GM08714 (cell line): ENCODE results near the gene DGCR2.
"Not testable (repeated sequence)": the region's sequence is repeated elsewhere in the genome, so short reads cannot be mapped to it uniquely, and the experiment has no call there.

ENCODE experiments used
- H3K4me3 ChIP-seq: fragments of 200-500 bp; sonication (Bioruptor generic); 2 replicates; pipeline ENCODE4 v1.5.1; 2014; ENCODE audit warnings: mild to moderate bottlenecking, low read length, inconsistent platforms
- ZNF274 ChIP-seq: IDR thresholded peaks from 2 replicates; pipeline ENCODE4 v1.6.1; 2012; ENCODE audit warnings: mild to moderate bottlenecking, low read depth, low read length

Gene DGCR2

DNA sequence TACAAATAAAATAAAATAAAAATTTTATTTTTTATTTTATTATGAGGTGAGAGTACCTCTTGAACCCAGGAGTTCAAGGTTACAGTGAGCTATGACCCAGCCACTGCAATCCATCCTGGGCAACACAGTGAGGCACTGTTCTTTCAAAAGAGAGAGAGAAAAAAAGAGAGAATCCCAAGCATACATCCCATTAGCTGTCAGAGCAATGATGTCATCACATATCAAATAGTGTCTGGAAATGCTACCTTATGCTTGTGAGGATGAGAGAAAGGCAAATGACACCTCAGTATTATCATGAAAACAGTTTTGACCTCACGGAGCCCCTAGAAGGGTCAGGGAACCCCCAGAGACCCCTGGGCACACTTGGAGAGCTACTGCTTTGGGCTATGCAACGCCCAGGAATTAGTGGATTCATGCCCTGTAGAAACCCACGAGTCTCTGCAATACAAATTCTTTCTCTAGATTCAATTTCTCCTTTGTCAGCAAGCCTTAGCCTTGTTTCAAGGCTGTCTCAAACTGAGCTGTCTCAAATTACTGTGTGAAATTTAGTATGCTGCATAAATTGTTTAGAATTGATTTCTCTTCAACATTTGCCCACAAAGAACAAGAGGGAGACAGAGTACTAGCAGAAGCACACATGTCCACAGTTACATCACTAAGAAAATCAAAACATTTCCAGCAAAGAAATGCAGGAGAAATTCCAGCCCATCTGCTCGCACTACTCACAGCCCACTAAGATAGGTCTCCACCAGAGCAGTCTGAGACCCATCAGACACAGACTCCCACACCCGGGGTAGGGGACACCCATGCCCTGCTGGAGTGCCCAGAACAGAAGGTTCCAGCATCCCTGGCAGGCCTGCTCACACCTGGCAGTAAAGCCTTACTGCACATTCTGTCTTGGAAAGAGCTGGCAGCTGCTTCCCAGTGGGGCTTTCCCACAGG lies 18.1 kb downstream of the DGCR2 start:
- no peak overlapping the region for H3K4me3 ChIP-seq
- no peak for TF ChIP-seq ZNF274

DNA sequence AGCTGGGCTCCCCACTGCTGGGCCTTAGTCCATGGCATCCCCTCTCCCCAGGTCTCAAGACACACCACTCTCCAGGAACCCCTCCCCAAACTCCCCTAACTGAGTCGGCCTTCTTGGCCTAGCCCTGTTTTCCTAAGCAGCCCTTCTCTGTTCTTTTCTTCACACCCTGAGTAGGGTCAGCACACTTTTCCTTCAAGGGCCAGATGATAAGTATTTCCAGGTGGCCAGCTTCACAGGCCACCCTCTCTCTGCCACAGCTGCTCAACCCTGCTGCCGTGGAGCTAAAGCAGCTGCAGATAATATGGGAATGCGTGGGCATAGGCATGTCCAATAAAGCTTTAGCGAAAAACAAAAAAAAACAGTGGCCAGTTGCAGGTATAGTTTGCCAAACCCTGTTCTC lies 24.1 kb downstream of the DGCR2 start:
- H3K4me3 ChIP-seq: no peak overlapping the region
- no peak for TF ChIP-seq ZNF274

DNA sequence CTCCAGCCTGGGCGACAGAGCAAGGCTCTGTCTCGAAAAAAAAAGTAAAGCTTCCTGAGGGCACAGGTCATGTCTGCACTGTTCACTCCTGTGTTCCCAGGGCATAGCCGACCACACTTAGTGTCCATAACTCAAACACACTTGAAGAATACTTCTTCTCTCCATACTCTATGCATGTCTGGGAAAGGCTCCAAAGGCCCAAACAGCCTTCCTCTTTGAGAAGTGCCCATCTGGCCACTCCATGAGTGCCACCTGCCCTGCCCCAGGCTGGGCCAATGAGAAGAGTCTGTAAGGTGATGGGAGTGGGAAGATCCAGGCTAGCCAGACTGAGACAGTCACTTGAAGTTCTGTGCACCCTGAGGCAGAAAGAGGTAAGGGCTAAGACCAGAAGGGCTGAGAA lies 24.7 kb downstream of the DGCR2 start:
- no peak for TF ChIP-seq ZNF274
- no peak overlapping the region for H3K4me3 ChIP-seq

DNA sequence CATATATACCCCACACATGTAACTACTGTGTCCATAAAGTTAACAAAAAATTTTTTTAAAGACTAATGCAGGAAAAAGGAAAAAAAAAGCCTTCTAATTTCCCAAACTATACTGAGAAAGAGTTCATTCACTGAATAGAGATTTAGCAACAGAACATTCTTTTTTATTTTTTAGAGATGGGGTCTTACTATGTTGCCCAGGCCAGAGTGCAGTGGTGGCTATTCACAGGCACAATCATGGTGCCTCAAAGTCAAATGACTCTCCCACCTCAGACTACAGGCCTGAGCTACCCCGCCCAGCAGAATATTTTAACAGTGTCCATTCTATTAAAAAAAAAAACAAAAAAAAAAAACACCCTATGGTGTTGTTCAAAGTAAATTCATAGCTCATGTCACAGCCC lies 25.7 kb downstream of the DGCR2 start:
- TF ChIP-seq ZNF274: no peak
- no peak overlapping the region for H3K4me3 ChIP-seq

DNA sequence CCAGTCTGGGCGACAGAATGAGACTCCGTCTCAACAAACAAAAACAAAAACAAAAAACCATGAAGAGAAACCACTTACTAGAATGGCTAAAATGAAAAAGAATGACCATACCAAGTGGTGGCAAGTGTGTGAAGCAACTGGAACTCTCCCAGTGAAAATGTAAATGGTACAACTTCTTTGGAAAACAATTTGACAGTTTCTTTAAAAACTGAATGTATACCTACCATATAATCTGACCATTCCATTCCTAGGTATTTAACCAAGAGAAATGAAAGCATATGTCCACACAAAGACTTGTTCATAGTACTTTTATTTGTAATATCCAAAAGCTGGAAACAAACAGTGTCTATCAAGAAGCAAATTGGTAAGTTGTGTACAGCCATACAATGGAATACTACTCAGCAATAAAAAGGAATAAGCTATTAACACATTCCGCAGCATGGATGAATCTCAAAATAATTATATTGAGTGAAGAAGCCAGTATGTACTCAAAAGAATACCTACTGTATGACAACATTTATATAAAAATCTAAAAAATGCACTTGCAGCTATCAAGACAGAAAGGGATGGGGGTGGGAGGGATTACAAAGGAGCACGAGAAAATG lies 27.7 kb downstream of the DGCR2 start:
- no peak for TF ChIP-seq ZNF274
- H3K4me3 ChIP-seq: no peak overlapping the region

DNA sequence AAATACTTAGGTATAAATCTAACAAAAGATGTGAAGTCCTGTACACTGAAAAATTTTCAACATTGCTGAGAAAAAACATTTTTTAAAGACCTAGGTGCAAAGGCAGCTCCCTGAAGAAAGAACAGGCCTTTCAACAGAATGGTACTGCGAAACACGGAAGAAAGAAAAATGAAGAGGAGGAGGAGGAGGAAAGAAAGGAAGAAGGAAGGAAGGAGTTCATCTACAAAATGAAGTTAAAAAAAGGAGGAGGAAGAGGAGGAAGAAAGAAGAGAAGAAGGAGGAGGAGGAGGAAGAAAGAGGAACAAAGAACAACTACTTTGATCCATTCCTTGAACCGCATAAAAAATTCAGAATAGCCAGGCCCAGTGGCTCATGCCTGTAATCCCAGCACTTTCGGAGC lies 29.5 kb downstream of the DGCR2 start:
- TF ChIP-seq ZNF274: no peak
- no peak overlapping the region for H3K4me3 ChIP-seq

DNA sequence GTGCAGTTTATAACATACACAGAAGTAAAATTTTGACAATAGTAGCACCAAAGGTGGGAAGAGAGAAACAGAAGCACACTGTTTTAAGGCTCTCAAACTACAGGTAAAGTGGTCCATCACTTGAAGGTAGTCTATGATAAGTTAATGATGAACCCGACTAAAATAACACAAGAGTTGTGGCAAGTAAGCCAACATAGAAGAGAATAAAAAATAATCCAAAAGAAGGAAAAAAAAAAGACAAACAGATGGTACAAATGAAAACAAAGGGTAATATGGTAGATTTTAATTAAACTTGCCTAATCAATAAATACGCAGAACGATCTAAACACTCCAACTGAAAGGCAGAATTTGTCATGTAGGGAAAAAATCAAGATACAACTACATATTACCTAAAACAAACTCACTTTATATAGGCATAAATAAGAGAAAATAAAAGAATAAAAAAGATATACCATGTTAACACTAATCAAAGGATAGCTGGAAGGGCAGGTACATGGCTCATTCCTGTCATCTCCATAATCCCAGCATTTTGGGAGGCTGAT lies 31.6 kb downstream of the DGCR2 start:
- H3K4me3 ChIP-seq: no peak overlapping the region
- no peak for TF ChIP-seq ZNF274

DNA sequence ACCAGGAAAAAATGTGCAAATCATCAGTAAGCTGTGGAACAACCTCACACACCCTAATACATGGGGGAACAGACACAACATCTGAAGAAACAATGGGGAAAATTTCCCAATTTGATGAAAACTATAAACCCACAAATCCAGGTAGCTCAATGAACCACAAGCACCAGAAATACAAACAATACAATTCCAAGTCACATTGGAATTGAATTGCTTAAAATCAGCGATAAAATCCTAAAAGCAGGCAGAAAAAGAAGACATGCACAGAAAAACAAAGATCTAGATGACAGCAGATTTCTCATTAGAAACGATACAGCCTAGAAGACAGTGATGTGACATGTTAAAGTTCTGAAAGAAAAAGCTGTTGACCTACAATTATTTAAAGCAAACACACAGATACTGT lies 32.0 kb downstream of the DGCR2 start:
- no peak for TF ChIP-seq ZNF274
- H3K4me3 ChIP-seq: no peak overlapping the region

DNA sequence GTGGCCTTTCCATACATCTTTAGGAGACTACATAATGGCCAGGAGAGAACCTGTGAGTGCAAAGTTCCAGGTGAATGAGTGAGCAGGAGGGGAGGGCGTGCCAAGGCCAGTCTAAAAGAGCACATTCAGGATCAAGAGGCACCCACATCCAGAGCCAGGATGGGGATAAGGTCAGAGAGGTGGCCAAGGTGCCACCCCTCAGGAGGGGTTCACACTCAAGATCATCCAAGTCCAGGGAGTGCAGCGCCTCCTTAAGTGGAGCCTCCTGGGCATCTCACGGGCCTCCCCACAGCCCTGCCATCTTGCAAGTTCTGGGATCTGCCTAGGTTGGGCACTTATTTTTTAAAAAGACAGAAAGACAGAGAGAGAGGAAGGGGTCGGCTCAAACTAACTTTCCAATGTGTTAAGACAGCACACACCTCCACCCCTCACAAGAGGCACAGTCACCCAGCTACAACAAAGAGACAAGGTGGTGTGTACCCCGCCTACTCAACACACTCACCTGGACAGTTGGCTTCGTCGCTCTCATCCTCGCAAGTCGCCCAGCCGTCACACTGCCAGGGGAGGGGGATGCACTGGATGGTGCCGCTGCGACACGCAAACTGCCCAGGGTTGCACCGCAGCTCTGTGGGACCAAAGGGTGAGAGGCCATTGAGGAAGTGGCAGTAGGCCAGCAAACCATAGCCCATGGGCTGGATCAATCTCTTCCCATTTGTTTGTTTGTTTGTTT lies 33.2 kb downstream of the DGCR2 start:
- TF ChIP-seq ZNF274: no peak
- no peak overlapping the region for H3K4me3 ChIP-seq

DNA sequence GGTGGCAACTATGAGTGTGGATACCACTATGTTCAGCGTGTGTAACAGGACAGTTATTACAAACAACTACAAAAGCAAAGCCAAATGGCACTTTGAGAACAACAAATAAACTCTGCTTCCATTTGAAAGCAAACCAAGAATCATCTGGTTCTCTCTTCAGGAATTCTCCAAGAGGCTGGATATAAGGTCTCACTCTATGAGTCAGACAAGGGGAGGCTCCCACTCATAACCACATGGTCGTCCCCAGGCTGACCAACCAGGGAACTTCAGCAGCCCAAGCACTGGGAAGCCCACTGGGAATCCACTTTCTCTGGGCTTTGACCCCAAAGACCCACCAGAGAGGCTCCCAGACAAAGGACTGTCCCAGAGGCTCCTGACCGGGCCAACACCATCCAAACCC lies 35.3 kb downstream of the DGCR2 start:
- H3K4me3 ChIP-seq: no peak overlapping the region
- TF ChIP-seq ZNF274: no peak

DNA sequence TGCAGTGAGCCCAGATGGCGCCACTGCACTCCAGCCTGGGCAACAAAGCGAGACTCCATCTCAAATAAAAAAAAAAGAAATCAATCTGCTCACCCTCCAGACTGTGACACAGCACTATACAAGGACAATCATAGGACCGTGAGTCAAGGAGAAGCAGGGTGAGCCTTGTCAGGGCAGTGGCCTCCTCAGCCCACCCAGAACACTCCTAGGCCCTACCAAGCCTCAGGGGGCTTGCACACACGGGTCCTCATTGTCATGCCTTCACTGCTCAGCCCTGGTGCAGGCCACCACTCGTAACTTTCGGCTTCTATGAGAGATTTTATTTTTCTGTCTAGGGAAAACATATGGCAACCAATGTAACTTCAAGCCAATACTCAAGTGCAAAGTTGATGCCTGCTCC lies 35.8 kb downstream of the DGCR2 start:
- no peak for TF ChIP-seq ZNF274
- H3K4me3 ChIP-seq: no peak overlapping the region

DNA sequence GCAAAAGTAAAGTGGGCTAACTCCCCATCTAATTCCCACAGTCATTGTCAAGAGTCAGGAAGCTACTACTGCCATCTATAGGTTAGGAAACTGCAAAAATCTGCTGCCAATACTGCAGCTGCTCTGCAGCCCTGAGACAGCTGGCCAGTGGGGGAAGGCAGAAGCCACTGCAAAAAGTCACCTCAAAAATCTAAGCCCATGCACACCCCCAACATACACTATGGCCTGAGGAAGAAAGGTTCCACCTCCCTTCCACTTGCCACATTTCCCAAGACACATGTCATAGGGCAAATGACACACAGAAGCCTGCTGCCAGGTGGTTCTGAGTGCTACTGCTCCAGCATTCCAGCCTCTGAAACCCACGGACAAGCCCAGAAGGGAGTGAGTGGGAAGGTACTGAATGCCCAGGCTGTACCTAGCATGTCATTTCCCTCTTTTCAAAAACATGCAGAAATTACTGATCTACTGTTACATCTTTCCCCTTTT lies 36.9 kb downstream of the DGCR2 start:
- no peak for TF ChIP-seq ZNF274
- peak overlapping the region; percentile 67; the same call in 1 of the 2 replicates for H3K4me3 ChIP-seq

DNA sequence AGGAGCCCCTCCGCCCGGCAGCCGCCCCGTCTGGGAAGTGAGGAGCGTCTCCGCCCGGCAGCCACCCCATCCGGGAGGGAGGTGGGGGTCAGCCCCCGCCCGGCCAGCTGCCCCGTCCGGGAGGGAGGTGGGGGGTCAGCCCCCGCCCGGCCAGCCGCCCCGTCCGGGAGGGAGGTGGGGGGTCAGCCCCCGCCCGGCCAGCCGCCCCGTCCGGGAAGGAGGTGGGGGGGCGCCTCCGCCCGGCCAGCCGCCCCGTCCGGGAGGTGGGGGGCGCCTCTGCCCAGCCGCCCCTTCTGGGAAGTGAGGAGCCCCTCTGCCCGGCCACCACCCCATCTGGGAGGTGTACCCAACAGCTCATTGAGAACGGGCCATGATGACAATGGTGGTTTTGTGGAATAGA lies 37.6 kb downstream of the DGCR2 start:
- H3K4me3 ChIP-seq: not testable (repeated sequence)

DNA sequence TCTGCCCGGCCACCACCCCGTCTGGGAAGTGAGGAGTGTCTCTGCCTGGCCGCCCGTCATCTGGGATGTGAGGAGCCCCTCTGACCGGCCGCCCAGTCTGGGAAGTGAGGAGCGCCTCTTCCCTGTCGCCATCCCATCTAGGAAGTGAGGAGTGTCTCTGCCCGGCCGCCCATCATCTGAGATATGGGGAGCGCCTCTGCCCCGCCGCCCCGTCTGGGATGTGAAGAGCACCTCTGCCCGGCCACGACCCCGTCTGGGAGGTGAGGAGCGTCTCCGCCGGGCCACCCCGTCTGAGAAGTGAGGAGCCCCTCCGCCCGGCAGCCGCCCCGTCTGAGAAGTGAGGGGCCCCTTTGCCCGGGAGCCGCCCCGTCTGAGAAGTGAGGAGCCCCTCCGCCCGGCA lies 38.1 kb downstream of the DGCR2 start:
- H3K4me3 ChIP-seq: not testable (repeated sequence)
